Measurements from ENCODE around the gene MRPL23.

The MRPL23 gene

GRCh38 chr11:1921574-1922141, 25.5 kb upstream of the MRPL23 start:
- no peak for FAIRE-seq

GRCh38 chr11:1922481-1923081, 24.6 kb upstream of the MRPL23 start:
- no peak for FAIRE-seq

- no peak for FAIRE-seq
Measured at GRCh38 chr11:1923201-1923956, 23.8 kb upstream of the MRPL23 start.

GRCh38 chr11:1924181-1924580, 23.0 kb upstream of the MRPL23 start:
- no peak for FAIRE-seq

GRCh38 chr11:1924646-1925372, 22.3 kb upstream of the MRPL23 start:
- no peak for FAIRE-seq

GRCh38 chr11:1925373-1926155, 21.6 kb upstream of the MRPL23 start:
- no peak for FAIRE-seq

- FAIRE-seq = no peak
Measured at GRCh38 chr11:1926156-1927025, 20.7 kb upstream of the MRPL23 start.

GRCh38 chr11:1927026-1927847, 19.9 kb upstream of the MRPL23 start:
- FAIRE-seq = no peak

GRCh38 chr11:1927848-1928469, 19.2 kb upstream of the MRPL23 start:
- no peak for FAIRE-seq

- no peak for FAIRE-seq
Measured at GRCh38 chr11:1928470-1928890, 18.7 kb upstream of the MRPL23 start.

- no peak for FAIRE-seq
Measured at GRCh38 chr11:1928891-1929541, 18.1 kb upstream of the MRPL23 start.

- no peak for FAIRE-seq
Measured at GRCh38 chr11:1929621-1930461, 17.3 kb upstream of the MRPL23 start.

GRCh38 chr11:1930462-1930830, 16.7 kb upstream of the MRPL23 start:
- FAIRE-seq = no peak

- FAIRE-seq = no peak
Measured at GRCh38 chr11:1931341-1932104, 15.6 kb upstream of the MRPL23 start.

- no peak for FAIRE-seq
Measured at GRCh38 chr11:1932105-1932480, 15.0 kb upstream of the MRPL23 start.

- FAIRE-seq = no peak
Measured at GRCh38 chr11:1932681-1933080, 14.5 kb upstream of the MRPL23 start.

GRCh38 chr11:1933416-1934334, 13.5 kb upstream of the MRPL23 start:
- FAIRE-seq = no peak
